Tibial nerve (tissue), 4 donors: ENCODE data around the gene FAM228B.

ENCODE experiments used
- EP300 ChIP-seq, 2 donors: sonication (generic); formaldehyde crosslinking; IDR thresholded peaks; one replicate each; pipeline ENCODE4 v1.6.1; 2017; ENCODE audit warnings: antibody characterized with exemption in 2 of 2, mild to moderate bottlenecking in 1 of 2
- POLR2A ChIP-seq, 2 donors: fragments of 450-650 bp; IDR thresholded peaks; one replicate each; pipeline ENCODE4 v1.6.1; 2017; ENCODE audit warnings: antibody characterized with exemption in 2 of 2, mild to moderate bottlenecking in 2 of 2, moderate library complexity in 2 of 2
- TF ChIP-seq, protein P1 (sequence below), 5 experiments: fragments of 200-600 bp in 3 of 5; fragments of 450-650 bp in 2 of 5; sonication (generic) in 3 of 5; IDR thresholded peaks; one replicate each; pipeline ENCODE4 v1.5.1; 2016 to 2019; ENCODE audit warnings: antibody characterized with exemption in 5 of 5, mild to moderate bottlenecking in 3 of 5, moderate library complexity in 2 of 5

GRCh38 chr2:24162494-24162893, 39.2 kb downstream of the FAM228B start:
- TF ChIP-seq POLR2A (IDR thresholded peaks at IDR 0.05) (no peak), EP300 (IDR thresholded peaks at IDR 0.05) (no peak)
- TF ChIP-seq, protein P1, sequence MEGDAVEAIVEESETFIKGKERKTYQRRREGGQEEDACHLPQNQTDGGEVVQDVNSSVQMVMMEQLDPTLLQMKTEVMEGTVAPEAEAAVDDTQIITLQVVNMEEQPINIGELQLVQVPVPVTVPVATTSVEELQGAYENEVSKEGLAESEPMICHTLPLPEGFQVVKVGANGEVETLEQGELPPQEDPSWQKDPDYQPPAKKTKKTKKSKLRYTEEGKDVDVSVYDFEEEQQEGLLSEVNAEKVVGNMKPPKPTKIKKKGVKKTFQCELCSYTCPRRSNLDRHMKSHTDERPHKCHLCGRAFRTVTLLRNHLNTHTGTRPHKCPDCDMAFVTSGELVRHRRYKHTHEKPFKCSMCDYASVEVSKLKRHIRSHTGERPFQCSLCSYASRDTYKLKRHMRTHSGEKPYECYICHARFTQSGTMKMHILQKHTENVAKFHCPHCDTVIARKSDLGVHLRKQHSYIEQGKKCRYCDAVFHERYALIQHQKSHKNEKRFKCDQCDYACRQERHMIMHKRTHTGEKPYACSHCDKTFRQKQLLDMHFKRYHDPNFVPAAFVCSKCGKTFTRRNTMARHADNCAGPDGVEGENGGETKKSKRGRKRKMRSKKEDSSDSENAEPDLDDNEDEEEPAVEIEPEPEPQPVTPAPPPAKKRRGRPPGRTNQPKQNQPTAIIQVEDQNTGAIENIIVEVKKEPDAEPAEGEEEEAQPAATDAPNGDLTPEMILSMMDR (IDR thresholded peaks at IDR 0.05) = no peak
